ENCODE data around the gene MRGPRF.

MRGPRF gene

DNA sequence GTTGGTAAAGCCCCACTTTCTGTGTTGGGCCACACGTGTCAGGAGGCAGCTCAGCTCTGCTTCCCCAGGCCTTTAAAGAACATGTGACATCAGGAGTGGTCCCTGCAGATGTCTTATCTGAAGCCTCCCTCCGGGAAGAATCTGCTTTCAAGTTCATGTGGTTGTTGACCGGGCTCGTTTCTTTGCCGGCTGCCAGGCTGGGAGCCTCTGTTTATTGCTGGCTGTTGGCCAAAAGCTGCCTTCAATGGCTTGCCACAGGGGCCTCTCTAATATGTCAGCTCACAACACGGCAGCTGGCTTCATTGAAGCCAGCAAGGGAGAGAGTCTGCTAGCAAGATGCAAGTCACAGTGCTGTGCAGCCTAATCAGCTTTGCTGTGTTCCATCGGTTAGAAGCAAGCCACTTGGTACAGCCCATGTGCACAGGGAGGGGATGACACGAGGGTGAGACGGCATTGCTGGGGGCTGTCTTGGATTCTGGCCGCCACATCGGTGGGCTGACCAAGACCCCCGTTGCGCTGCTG is 14.6 kb downstream of the MRGPRF start:
- Mint-ChIP-seq H3K4me3 (no peak overlapping the region), H3K36me3 (ENCODE audit: low read depth) (no peaks in the 10 kb centered on the region), H3K9me3 (no peaks in the 10 kb centered on the region), H3K27me3 (ENCODE audit: low read depth) (peaks cover 3% of the 10 kb centered on the region), H3K4me1 (ENCODE audit: low read depth) (no peaks in the 10 kb centered on the region), H3K27ac (no peak overlapping the region)
- DNase-seq (ENCODE audit: low spot score): no peak

DNA sequence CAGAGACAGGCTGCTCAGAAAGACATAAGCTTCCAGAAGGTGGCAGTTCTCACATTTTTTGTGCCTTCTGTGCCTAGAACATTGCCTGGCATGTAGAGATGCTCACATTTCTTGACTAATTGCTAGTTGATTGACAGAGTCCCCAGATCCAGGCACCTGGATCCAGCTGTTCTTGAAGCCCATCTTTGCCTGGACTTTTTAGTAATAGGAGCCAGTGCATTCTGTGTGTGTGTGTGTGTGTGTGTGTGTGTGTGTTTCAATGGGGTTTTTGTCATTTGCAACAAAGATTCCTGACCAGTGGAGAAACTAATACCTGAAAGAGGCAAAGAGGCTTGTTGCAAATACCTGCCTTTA is 15.1 kb downstream of the MRGPRF start:
- no peaks in the 10 kb centered on the region for H3K4me1 Mint-ChIP-seq (ENCODE audit: low read depth)
- peaks cover 3% of the 10 kb centered on the region for H3K27me3 Mint-ChIP-seq (ENCODE audit: low read depth)
- no peak overlapping the region for H3K4me3 Mint-ChIP-seq
- H3K27ac Mint-ChIP-seq: no peak overlapping the region
- H3K9me3 Mint-ChIP-seq: no peaks in the 10 kb centered on the region
- no peaks in the 10 kb centered on the region for H3K36me3 Mint-ChIP-seq (ENCODE audit: low read depth)
- no peak for DNase-seq (ENCODE audit: low spot score)

DNA sequence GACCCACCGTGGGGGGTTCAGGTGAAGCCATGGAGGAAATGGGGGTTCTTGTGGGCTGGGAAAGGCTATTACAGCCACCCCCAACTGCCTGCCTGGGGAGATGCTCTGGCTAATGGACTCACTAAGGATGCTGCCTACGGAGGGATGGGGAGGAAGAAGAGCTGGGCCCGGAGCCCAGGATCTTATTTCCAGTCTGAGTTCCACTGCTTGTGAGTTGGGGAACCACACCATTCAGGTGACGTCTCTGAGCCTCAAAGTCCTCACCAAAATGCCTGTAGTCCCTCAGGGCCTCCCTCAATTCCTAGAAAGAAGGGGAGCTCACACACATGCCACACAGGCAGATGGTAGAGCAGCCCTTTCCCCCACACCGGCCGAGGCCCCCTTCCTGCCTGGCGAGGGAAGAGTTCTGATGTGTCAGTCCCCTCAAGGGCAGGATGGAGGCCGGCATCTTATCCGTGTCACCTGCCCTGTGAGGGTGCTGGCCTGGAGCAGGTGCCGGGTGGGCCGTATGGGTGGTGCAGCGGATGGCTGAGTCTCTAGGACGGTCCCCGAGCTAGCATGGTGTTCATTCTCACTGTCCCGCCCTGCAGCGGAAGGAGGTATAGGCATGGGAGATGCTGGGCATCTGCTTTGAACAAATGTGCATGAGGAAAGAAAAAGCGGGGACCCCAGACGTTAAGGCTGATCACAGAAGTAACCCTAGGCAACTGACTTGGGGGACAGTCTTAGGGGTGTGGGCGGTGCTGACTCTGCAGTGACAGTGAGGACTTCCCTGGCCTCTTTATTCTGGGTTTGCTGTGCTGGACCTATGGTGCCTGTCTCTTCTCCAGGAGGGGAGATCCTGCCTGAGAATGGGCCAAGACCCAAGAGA is 15.7 kb downstream of the MRGPRF start:
- no peak for DNase-seq (ENCODE audit: low spot score)
- H3K9me3 Mint-ChIP-seq: no peaks in the 10 kb centered on the region
- no peak overlapping the region for H3K4me3 Mint-ChIP-seq
- no peaks in the 10 kb centered on the region for H3K4me1 Mint-ChIP-seq (ENCODE audit: low read depth)
- H3K27ac Mint-ChIP-seq: no peak overlapping the region
- peaks cover 3% of the 10 kb centered on the region for H3K27me3 Mint-ChIP-seq (ENCODE audit: low read depth)
- H3K36me3 Mint-ChIP-seq (ENCODE audit: low read depth): no peaks in the 10 kb centered on the region

DNA sequence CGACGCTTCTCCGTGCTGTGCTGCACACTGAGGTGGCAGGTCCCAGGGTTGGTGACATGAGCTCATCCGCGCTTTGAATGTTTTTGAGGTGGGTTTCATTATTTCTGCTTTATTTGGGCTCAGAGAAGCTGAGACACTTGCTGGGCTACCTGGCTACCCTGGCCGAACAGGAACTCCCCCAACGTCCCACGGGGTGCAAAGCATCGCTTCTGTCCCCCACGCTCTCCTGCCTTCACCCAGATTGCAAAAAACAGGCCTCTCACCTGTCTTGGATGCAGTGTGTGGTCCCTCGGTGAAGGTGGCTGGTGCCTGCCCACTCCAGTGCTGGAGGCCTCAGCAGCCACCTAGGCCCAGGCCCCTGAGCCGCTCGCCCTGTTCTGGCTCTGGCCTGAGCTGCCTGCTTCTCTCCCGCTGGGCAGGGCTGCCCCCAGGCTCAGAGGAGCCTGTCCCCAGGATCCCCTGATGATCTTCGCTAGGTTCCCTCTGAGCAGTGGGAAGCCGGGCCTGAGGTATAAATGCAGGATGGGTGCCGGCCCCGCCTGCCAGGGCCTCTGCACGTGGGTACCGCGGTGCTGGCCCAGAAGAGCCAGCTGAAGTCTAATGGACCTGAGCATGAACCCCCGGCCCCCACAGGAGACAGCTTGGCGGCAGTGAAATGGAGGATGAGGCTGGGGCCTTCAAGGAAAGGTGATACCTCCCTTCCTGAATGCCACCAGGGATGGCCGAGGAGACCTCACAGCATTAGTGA is 16.5 kb downstream of the MRGPRF start:
- Mint-ChIP-seq H3K4me3 (no peak overlapping the region), H3K27me3 (ENCODE audit: low read depth) (peaks cover 4% of the 10 kb centered on the region), H3K36me3 (ENCODE audit: low read depth) (no peaks in the 10 kb centered on the region), H3K27ac (no peak overlapping the region), H3K4me1 (ENCODE audit: low read depth) (no peaks in the 10 kb centered on the region), H3K9me3 (no peaks in the 10 kb centered on the region)
- no peak for DNase-seq (ENCODE audit: low spot score)

DNA sequence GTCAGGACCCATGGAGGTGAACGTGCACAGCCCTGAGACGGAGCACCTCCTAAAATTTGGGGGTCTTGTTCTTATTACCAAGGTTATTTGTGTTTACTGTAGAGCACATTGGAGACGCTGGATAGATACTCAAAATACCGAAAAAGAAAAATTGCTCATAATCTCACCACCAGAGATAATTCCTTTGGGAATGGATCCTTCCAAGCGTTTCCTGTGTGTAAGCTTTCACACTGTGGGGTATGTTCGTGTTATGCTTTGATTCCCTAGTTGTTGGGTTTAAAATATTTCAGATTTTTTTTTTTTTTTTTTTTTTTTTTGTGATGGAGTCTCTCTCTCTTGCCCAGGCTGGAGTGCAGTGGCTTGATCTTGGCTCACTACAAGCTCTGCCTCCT is 18.2 kb downstream of the MRGPRF start:
- H3K36me3 Mint-ChIP-seq (ENCODE audit: low read depth): no peaks in the 10 kb centered on the region
- no peaks in the 10 kb centered on the region for H3K9me3 Mint-ChIP-seq
- no peak for DNase-seq (ENCODE audit: low spot score)
- H3K27ac Mint-ChIP-seq: no peak overlapping the region
- H3K27me3 Mint-ChIP-seq (ENCODE audit: low read depth): peaks cover 4% of the 10 kb centered on the region
- H3K4me3 Mint-ChIP-seq: no peak overlapping the region
- no peaks in the 10 kb centered on the region for H3K4me1 Mint-ChIP-seq (ENCODE audit: low read depth)

DNA sequence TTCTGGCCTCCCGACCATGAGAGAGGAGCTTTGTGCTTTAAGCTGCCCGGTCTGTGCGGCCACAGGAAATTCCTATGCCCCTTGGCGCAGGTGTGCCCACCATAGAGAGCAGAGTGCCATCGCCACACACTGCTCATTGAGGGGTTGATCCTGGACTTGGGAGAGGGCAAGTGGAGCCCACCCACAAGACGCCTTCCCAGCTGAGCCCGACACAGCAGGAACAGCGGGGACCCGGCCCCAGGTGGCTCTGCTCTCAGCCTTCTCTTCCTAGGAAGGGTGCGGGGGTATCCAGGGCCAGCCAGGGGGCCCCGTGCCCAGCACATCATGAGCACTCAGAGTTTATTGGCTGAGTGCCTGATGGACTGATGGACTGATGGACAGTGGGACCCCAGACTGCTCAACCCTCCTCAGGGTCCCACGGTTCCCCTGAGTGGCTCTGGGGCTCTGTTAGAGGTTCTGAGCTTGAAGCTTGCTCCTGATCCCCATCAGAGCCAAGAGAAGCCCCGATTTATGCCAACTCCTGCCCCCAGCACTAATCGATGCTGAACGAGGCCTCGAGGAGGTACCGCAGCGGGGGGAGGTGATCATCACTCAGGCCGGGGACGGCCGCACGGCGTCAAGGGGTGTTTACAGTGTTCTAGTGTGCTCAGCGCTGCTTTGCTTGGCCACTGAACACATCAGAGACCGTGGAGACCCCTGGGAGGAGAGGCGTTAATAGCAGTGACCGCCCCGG is 18.7 kb downstream of the MRGPRF start:
- Mint-ChIP-seq H3K9me3 (no peaks in the 10 kb centered on the region), H3K4me3 (no peak overlapping the region)
- no peak for DNase-seq (ENCODE audit: low spot score)

DNA sequence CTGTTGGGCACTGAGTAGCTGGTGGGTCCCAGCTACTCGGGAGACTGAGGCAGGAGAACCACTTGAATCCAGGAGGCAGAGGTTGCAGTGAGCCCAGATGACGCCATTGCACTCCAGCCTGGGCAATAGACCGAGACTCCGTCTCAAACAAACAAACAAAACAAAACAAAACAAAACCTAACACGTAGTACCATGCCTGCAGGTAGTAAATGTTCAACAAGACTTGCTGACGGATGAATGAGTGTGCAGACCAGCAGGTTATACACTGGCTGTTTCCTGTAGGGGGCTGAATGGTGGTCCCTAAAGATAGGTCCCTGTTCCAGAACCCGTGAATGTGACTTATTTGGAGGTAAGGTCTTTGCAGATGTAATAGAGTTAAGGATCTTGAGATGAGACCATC is 19.5 kb downstream of the MRGPRF start:
- peaks cover 9% of the 10 kb centered on the region for H3K27me3 Mint-ChIP-seq (ENCODE audit: low read depth)
- DNase-seq (ENCODE audit: low spot score): no peak
- H3K4me3 Mint-ChIP-seq: no peak overlapping the region
- no peaks in the 10 kb centered on the region for H3K36me3 Mint-ChIP-seq (ENCODE audit: low read depth)
- H3K4me1 Mint-ChIP-seq (ENCODE audit: low read depth): no peaks in the 10 kb centered on the region
- H3K9me3 Mint-ChIP-seq: no peaks in the 10 kb centered on the region
- no peak overlapping the region for H3K27ac Mint-ChIP-seq

More for the DNA sequence above, 18.7 kb downstream of the MRGPRF start:
- no peaks in the 10 kb centered on the region for H3K36me3 Mint-ChIP-seq (ENCODE audit: low read depth)
- H3K27me3 Mint-ChIP-seq (ENCODE audit: low read depth): peaks cover 6% of the 10 kb centered on the region
- H3K4me1 Mint-ChIP-seq (ENCODE audit: low read depth): no peaks in the 10 kb centered on the region
- H3K27ac Mint-ChIP-seq: no peak overlapping the region

DNA sequence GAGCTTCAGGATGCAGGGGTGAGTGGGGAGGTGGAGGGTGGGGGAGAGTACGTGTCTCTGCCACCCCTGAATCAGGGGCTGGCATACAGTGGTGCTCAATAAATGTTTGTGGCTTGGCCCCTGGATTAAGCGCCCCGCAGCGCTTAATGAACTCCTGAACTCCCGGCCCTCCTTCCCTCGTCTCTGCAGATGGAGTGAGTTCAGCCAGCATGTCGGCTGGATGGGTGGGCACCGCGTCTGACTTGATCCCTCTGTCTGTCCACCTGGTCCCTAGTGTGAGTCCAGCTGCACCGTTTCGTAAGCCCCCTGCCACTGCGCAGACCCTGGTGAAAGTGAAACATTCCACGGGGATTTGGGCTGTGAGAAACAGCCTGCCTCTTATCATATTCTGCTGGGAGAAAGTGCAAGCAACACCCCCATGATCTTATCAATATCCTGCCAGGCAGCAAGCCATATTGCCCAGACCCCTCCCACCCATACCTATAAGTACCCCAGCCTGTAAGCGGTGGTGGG is 20.2 kb downstream of the MRGPRF start:
- no peak for DNase-seq (ENCODE audit: low spot score)
- H3K27ac Mint-ChIP-seq: no peak overlapping the region
- peaks cover 14% of the 10 kb centered on the region for H3K27me3 Mint-ChIP-seq (ENCODE audit: low read depth)
- H3K4me3 Mint-ChIP-seq: no peak overlapping the region
- no peaks in the 10 kb centered on the region for H3K36me3 Mint-ChIP-seq (ENCODE audit: low read depth)
- H3K4me1 Mint-ChIP-seq (ENCODE audit: low read depth): no peaks in the 10 kb centered on the region
- no peaks in the 10 kb centered on the region for H3K9me3 Mint-ChIP-seq

DNA sequence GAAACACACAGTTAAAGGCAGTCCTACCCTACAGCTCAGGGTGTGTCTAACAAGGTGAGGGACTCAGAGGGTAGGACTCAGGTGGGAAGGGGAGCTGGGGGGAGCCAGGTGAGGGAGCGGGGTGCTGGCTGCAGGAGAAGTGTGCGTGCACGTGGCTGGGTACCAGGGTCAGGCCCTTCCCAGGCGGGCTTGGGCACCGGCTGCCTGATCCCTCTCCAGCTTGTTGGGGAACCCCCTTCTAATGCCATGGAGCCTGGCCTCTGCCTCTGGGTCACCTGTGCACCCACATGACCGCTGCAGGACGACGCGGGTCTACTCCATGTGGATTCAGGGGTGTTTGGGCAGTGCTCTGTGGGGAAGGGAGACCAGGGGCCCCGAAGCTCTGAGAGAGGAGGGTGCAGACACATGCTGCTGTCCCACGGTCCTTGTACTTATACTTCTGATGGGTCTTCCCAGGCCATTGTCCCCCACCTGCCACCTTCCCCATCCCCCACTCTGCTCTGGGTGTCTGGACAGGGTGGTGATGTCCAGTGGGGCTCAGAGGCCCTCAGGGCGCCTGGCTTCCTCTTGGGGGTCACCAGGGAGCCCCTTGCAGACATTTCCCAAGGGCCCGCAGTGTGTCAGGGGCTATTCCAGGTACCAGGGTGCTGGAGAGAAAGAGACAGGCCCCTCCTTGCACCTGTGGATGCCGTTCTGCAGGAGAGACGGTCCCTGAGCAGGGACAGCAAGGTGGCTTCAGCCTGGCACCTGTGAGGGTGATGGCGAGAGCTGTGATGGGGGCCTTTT is 21.9 kb downstream of the MRGPRF start:
- no peak overlapping the region for H3K27ac Mint-ChIP-seq
- peaks cover 27% of the 10 kb centered on the region for H3K27me3 Mint-ChIP-seq (ENCODE audit: low read depth)
- no peak for DNase-seq (ENCODE audit: low spot score)
- no peaks in the 10 kb centered on the region for H3K4me1 Mint-ChIP-seq (ENCODE audit: low read depth)
- peaks cover 2% of the 10 kb centered on the region for H3K36me3 Mint-ChIP-seq (ENCODE audit: low read depth)
- H3K9me3 Mint-ChIP-seq: peaks cover 6% of the 10 kb centered on the region
- no peak overlapping the region for H3K4me3 Mint-ChIP-seq

DNA sequence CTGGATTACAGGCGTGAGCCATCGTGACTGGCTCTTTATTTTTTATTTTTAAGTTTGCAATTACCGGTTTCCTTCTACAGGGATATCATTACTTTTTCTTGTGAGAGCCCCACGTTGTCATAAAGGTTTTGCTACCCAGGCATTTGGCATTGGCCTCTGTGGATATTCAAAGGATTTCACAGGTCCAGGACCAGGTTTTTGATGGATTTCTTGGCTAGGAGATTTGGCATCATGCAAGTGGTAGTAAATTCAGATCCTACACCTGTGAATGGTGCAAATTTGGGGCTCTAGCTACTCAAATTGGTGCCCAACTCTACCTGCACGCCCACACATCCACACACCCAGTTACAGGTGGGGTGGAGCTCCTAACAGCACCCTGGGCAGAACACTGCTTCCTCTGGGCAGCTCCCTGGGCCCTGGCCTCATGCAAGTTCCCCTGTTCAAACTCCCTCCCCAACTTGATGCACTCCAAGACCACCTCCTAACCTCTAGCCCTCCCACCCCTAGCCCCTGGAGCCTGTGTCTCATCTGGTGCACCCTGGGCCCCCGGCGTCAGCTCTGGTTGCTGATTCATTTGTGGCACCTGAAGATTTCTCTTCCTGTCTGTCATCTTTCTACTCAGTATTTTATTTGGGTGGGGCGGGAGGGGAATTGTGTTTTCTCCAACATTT is 23.0 kb downstream of the MRGPRF start:
- Mint-ChIP-seq H3K27ac (no peak overlapping the region), H3K4me1 (ENCODE audit: low read depth) (no peaks in the 10 kb centered on the region), H3K4me3 (no peak overlapping the region), H3K27me3 (ENCODE audit: low read depth) (peaks cover 27% of the 10 kb centered on the region), H3K36me3 (ENCODE audit: low read depth) (peaks cover 2% of the 10 kb centered on the region), H3K9me3 (peaks cover 6% of the 10 kb centered on the region)
- DNase-seq (ENCODE audit: low spot score): no peak

DNA sequence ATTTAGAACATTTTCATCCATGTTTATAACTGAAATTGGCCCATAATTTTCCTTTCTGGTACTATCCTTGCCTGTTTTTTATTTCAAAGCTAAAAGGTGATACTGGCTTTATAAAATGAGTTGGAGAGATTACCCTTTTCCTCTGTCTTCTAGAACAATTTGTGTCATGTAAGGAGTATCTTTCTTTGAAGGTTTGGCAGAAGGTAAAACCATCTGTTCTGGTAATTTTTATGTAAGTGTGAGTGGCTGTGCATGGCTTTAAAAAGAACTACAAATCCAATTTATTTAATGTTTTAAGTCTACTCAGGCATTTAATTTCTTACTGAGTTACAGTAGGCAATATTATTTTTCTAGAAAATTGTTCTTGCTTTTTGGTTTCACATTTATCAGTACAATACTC is 24.6 kb downstream of the MRGPRF start:
- no peaks in the 10 kb centered on the region for H3K4me1 Mint-ChIP-seq (ENCODE audit: low read depth)
- H3K27ac Mint-ChIP-seq: no peak overlapping the region
- peaks cover 6% of the 10 kb centered on the region for H3K9me3 Mint-ChIP-seq
- H3K27me3 Mint-ChIP-seq (ENCODE audit: low read depth): peaks cover 30% of the 10 kb centered on the region
- no peak for DNase-seq (ENCODE audit: low spot score)
- peaks cover 2% of the 10 kb centered on the region for H3K36me3 Mint-ChIP-seq (ENCODE audit: low read depth)
- no peak overlapping the region for H3K4me3 Mint-ChIP-seq

DNA sequence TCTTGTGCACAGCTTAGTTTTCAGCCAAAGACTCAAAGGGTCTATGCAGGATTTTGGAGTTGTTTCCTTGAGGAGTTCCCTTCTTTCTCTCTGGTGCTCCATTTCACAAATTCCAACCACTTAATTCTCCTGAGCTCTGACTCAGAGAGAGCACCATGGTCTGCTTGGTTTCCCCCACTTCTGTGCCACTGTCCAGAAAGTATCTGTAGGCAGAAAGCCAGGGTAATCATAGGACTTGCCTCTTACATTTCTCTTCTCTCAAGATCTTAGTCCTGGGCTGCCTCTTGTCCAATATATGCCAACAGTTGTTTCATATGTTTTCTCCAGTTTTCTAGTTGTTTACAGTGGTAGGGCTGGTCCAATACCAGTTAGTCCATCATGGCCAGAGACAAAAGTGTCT is 25.8 kb downstream of the MRGPRF start:
- Mint-ChIP-seq H3K27ac (no peak overlapping the region), H3K4me1 (ENCODE audit: low read depth) (no peaks in the 10 kb centered on the region), H3K36me3 (ENCODE audit: low read depth) (peaks cover 5% of the 10 kb centered on the region), H3K4me3 (no peak overlapping the region), H3K9me3 (peaks cover 13% of the 10 kb centered on the region), H3K27me3 (ENCODE audit: low read depth) (peaks cover 37% of the 10 kb centered on the region)
- no peak for DNase-seq (ENCODE audit: low spot score)

DNA sequence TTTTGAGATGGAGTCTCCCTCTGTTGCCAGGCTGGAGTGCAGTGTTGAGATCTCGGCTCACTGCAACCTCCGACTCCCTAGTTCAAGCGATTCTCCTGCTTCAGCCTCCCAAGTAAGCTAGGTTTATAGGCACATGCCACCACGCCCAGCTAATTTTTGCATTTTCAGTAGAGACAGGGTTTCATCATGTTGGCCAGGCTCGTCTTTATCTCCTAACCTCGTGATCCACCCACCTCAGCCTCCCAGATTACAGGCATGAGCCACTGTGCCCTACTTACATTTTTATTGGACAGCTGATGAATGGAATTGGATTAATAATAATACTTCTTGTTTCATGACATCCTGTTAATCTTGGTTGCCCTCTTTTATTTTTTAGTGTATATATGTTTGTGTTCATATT is 29.2 kb downstream of the MRGPRF start:
- Mint-ChIP-seq H3K27ac (no peak overlapping the region), H3K4me3 (no peak overlapping the region), H3K27me3 (ENCODE audit: low read depth) (peaks cover 33% of the 10 kb centered on the region), H3K4me1 (ENCODE audit: low read depth) (no peaks in the 10 kb centered on the region), H3K9me3 (peaks cover 19% of the 10 kb centered on the region), H3K36me3 (ENCODE audit: low read depth) (peaks cover 5% of the 10 kb centered on the region)
- DNase-seq (ENCODE audit: low spot score): no peak
